GM18505 (cell line): Measurements from ENCODE around the gene GPR87.

Source experiments
- ATAC-seq: cut with Tn5 transposase; IDR thresholded peaks from one replicate; pipeline ENCODE4 v1.9.1; 2021; ENCODE audit not compliant: unreplicated experiment
- POLR2A ChIP-seq: IDR thresholded peaks from 4 replicates; pipeline ENCODE4 v1.6.1; 2011; ENCODE audit warnings: borderline replicate concordance; ENCODE audit not compliant: insufficient read depth, insufficient read length; ENCODE audit errors: extremely low read depth

The GPR87 gene

DNA sequence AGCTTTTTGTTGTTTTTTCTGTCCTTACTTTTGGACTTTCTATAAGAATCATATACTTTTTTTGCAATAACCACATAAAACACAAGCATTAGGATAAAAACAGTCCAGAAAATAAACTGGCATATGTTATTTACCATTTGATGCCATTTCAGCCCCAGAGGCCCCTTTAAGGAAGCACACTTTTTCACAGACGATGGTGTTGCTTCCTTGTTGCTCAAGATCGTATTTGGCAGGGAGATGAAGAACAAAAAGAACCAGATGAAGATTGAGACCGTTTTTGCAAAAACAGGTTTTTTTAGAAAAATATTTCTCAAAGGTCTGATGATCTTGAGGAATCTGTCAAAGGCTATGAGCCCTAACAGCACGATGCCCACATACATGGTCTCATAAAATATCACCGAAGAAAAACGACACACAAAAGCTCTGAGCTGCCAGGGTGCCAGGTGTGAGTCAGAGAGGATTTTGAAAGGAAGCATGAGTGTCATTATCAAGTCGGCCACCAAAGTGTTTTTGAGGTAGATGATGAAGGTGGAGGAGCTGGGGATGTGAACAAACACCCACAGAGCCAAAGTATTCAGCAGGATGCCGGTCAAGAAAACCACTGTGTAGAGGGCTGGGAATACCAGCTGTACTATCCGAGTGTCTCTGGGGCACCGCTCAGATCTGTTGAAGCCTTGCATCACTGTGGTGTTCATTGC is 11.8 kb upstream of the GPR87 start:
- TF ChIP-seq POLR2A: no peak
- ATAC-seq: no peak

DNA sequence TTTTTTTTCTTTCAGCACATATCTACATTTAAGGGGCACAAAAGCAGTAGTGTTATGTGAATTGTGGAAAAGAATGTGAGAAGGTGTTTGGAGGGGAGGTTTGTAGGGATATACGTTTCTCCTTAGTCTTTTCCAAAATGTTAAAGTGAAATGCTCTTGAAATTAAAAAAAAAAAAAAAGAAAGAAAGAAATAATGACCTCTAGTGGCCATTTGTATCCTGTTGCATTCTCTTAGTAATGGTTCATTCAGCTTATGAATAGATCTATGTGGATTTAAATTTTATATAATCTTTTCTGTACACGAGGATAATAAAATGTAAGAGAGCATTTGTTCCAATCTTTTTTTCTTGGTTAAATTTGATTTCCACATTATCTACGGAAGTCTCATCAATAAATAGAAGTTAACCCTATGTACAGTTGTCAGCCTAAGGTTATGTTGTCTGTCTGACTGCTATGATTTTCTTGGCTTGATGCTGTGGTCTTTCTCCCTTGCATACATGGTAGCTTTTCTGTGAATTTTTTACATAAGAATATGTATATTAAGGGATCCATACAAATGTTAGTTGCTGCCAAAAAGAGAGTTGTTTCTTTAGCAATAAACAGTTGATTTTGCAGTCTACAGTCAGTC is 11.1 kb upstream of the GPR87 start:
- TF ChIP-seq POLR2A: no peak
- ATAC-seq: no peak

DNA sequence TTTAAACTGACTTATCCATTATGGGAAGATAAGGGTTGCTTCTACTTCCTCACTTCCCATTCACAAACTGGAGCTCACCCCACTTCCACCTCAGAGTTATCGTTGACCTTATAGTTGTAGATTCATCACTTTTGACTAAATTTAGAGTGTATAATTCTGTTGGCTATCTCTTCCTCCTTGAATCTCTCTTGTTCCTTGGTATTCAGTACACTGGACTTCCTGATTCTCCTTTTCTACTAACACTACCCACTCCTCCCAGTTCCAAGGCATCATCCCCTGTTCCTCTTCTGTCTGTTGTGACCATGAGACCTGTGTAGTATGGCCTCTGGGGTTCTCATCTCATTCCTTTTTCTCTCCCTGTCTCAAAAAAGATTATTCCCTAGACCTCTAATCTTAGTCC is 5.9 kb upstream of the GPR87 start:
- TF ChIP-seq POLR2A: no peak
- ATAC-seq: no peak

GRCh38 chr3:151321526-151321925 is 4.9 kb upstream of the GPR87 start:
- no peak for ATAC-seq
- no peak for TF ChIP-seq POLR2A

DNA sequence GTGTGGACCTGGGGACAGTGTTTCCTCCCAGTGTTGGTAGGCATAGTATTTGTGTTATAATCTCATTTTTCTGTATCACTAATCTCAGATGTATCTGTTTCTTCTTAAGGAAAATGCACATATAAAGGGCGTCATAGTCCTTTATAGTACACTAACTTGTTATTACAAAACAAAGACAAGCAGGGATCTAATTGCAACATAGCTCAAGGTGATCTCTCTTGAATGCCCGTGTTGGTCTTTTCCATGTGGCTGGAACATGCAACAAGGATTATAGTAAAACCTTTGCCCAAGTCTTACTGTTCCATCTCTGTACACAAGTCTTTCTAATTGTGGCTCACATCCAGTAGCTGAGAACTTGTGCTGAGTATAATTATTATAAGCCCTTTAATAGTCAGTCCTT is 3.5 kb upstream of the GPR87 start:
- no peak for ATAC-seq
- TF ChIP-seq POLR2A: no peak

DNA sequence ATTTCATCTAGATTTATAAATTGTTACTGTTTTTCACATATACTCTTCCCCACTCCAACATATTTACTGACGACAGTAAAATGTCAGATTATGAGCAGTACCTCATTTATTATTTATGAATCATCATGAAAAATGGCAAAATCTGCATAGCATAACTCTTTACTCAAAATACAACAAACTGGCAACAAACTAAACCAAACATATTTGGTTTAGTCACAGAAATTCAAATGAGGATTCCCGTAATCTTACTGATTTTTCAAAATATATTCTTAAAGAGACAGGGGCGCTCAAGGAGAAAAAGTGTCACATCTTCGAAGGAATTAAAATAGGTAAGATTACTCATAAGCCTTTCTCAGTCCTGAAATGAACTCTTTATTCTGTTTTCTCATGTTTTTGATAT is 3.0 kb upstream of the GPR87 start:
- TF ChIP-seq POLR2A: no peak
- ATAC-seq: no peak

DNA sequence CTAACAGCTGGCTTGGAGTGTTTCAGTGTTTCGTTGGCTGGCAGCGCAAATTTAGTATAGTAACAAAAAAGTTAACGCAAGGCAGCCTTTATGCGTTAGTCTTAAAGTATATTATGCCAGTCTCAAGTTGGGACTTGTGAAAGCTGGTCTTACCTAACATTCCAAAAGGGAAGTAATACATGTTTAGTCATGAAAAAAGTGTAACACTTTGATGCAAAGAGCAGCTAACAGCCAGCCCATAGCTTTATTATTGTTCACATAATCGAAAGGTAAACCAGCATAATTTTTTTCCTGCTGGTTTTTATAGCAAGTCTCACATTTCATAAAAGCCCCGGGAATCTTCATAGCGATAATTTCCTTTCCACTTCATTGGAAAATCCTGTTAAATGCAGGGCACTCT is 2.4 kb upstream of the GPR87 start:
- no peak for ATAC-seq
- TF ChIP-seq POLR2A: no peak

- no peak for TF ChIP-seq POLR2A
These were observed 1.7 kb upstream of the GPR87 start for GRCh38 chr3:151318313-151318712.

GRCh38 chr3:151315846-151316245 is 774 bp downstream of the GPR87 start:
- no peak for ATAC-seq
- TF ChIP-seq POLR2A: no peak

More at GRCh38 chr3:151318313-151318712, 1.7 kb upstream of the GPR87 start:
- no peak for ATAC-seq

DNA sequence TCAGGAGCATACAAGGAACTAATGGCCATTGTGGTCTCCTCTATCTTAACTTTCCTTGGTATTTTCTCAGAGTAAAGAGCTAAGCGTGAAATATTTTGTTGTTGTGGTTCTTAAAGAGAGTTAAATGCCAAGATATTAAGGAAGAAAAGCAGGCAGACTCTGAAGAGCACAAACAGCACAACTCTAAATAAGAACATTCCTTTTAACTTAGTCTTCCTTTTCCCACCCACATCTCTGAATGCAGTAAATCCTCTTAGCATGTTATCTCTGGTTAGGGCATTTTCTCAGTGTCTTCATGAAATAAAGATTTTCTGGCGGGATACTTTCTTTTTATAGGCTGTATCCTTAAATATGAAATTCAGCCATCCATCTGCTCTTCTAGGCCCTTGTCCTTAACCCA is 1.5 kb downstream of the GPR87 start:
- no peak for TF ChIP-seq POLR2A
- no peak for ATAC-seq

DNA sequence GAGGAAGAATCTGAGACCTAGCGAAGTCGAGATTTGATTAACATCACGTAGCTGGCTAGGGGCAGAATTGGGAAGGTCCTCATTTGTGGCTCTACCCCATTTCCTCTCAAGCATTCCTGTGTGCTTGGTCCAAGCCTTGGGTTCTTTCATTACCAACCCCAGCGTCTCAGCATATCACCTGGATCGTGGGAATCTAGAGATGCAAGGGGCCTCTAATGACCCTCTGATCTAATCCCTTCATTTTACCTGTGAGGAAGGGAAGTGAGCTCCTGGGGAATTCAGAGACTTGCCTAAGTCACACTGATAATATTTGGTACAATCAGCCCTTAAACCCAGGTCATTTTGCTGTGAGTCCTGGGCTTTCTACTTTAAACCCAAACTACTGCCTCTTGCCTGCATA is 2.0 kb downstream of the GPR87 start:
- no peak for ATAC-seq
- TF ChIP-seq POLR2A: no peak

DNA sequence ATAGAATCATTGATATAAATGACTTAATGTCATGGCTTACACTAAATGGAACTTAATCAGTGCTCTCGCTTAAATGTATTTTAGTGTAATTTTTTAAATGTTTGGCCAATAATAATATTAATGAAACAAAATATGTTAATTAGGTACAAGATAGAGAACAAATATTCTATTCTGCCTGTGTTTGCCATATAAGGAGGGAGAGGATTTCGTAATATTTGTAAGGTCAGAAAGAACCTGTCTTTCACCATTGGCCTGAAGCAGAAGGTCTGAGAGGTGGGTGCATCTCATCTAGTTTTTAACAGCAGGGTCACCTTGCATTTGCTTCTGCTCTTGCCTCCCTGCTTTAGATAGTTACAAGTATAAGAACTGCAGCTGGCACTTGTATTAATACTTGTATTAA is 2.5 kb downstream of the GPR87 start:
- no peak for TF ChIP-seq POLR2A
- no peak for ATAC-seq

DNA sequence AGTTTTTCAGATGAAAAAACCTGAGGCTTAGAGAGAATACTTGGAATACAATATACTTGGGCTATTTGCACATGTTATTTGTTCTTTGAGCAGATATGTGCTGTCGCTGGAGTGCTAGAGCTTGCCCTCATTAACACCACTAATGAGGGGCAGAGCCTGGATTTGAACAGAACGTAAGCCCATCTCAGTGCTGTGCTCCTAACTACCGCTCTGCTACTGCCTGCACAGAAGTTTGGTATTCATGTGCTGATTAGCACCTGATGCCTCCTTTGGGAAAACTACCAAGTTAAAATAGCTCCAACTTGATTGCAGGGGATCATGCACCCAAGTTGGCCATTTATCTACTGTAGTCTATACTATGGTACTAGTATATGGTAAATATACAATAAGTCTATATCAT is 3.6 kb downstream of the GPR87 start:
- no peak for TF ChIP-seq POLR2A
- ATAC-seq: no peak

DNA sequence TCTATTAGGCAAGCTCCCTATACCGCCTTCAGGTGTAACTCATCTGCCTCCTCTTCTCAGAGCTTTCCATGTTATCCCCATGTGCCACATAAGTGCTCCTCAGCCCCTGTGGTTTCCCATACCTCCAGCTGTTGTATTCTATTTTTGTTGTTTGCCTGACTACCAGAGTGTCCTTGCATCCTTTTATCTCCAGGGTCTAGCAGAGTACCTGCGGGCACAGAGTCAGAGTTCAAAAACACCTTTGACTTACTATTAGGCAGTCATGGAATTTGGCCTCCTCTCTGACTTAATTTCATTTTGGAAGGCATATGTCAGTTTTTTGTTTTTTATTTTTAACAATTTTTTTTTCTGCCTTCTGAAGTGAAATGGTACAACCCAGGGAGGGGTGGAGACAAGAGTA is 7.1 kb downstream of the GPR87 start:
- no peak for ATAC-seq

More for the DNA sequence above, 7.1 kb downstream of the GPR87 start:
- no peak for TF ChIP-seq POLR2A
